Activated CD4-positive, alpha-beta T cell treated with anti-CD3 and anti-CD28 coated beads for 36 hours (primary cell): ENCODE data around the gene ZNF260. TPM values are rescaled to one million over a fixed set of nuclear protein-coding genes. Genes with fewer than 3 reads are reported as not detected.

Source experiments
- ATAC-seq: fragments of 200-7000 bp; cut with Tn5 transposase; one replicate; pipeline ENCODE4 v1.10.0; 2021; ENCODE audit warnings: mild to moderate bottlenecking, moderate library complexity
- CTCF ChIA-PET: fragments of 350-600 bp; sonication (Branson Sonifier 250); formaldehyde crosslinking; loops from one replicate; lab custom pipeline; 2021; ENCODE audit warnings: antibody characterized with exemption; lab: Charles Lee
- POLR2A ChIA-PET: fragments of 350-600 bp; sonication (Branson Sonifier 250); formaldehyde crosslinking; loops from one replicate; lab custom pipeline; 2021; ENCODE audit warnings: antibody characterized with exemption, inconsistent platforms; lab: Charles Lee
- DNase-seq: peaks from one replicate; pipeline ENCODE4 v3.0.0-alpha.2; 2020
- H3K27ac Mint-ChIP-seq: one replicate; pipeline ENCODE4 v1.8.0; 2021; ENCODE audit warnings: mixed read lengths
- H3K27me3 Mint-ChIP-seq: one replicate; pipeline ENCODE4 v1.8.0; 2021; ENCODE audit warnings: mixed read lengths
- H3K36me3 Mint-ChIP-seq: one replicate; pipeline ENCODE4 v1.8.0; 2021; ENCODE audit warnings: low read depth, mixed read lengths
- H3K4me1 Mint-ChIP-seq: one replicate; pipeline ENCODE4 v1.8.0; 2021; ENCODE audit warnings: mixed read lengths
- H3K4me3 Mint-ChIP-seq: one replicate; pipeline ENCODE4 v1.8.0; 2021; ENCODE audit warnings: mild to moderate bottlenecking, moderate library complexity, mixed read lengths
- H3K9me3 Mint-ChIP-seq: one replicate; pipeline ENCODE4 v1.8.0; 2021; ENCODE audit warnings: low read depth, mixed read lengths
- intact Hi-C, 2 experiments: fragments of 100-400 bp; cut with DNase I in 1 of 2; cut with micrococcal nuclease in 1 of 2; formaldehyde crosslinking; loops; one replicate each; pipeline versions ENCODE4 v1.14.2 to v1.15.1; 2022 to 2024; cut with DNase I, micrococcal nuclease
- total RNA-seq, 2 experiments: library from RNA; stranded (reverse); gene quantifications; one replicate each; pipeline ENCODE4 v1.2.3, GENCODE V29; 2021

ZNF260 gene
- total RNA-seq, 2 experiments from 2014 or later, result 5.7 to 8.2 TPM

- DNase-seq (peak; percentile 83), ATAC-seq (peak; percentile 47)
Observed at GRCh38 chr19:36489920-36490415, 38.1 kb downstream of the ZNF260 start.

GRCh38 chr19:36489118-36489919 lies 38.8 kb downstream of the ZNF260 start, which contains the start of gene ZNF566:
Gene ZNF566, minus strand, starts transcription at chr19:36489561. Its CDS starts 13,004 bp downstream, at chr19:36476557.
- intact Hi-C loops, result loop anchor here (1.0 to 10.0 kb wide), 22 partner anchors 39 to 1290 kb away; partner anchors contain the start of genes ZFP14 (in 2 of the 2), ZFP82 (in 2 of the 2), ZNF260 (in 2 of the 2) and ZNF565 (in 2 of the 2)
- H3K36me3 Mint-ChIP-seq, result peaks cover 24% of the 10 kb centered on the region
- H3K27me3 Mint-ChIP-seq, result no peaks in the 10 kb centered on the region
- ChIA-PET CTCF (interaction anchor here (1.0 to 1.3 kb wide), 2 partner anchors 17 to 275 kb away, joined by 3 to 4 read pairs; partner anchors contain the start of gene ZNF565), POLR2A (interaction anchor here (0.5 to 2.0 kb wide), 9 partner anchors 24 to 462 kb away, joined by 3 to 17 read pairs (median 4); partner anchors contain the start of genes ZNF146, ZNF260, ZNF345 and ZNF382)
- H3K4me1 Mint-ChIP-seq, result peaks cover 24% of the 10 kb centered on the region
- DNase-seq (peak; percentile 97), ATAC-seq (peak; percentile 93)
- H3K4me3 Mint-ChIP-seq, result peak within 1 kb of the TSS; percentile 86
- peak within 1 kb of the TSS; percentile 98 for H3K27ac Mint-ChIP-seq
- peaks cover 18% of the 10 kb centered on the region for H3K9me3 Mint-ChIP-seq

More at GRCh38 chr19:36489920-36490415, 38.1 kb downstream of the ZNF260 start:
- POLR2A ChIA-PET, result interaction anchor here (0.6 to 2.0 kb wide), 7 partner anchors 31 to 462 kb away, joined by 3 to 17 read pairs (median 5); partner anchors contain the start of genes ZNF146, ZNF260, ZNF345 and ZNF382
- intact Hi-C loops, result loop anchor here (1.0 to 10.0 kb wide), 22 partner anchors 38 to 1289 kb away; partner anchors contain the start of genes ZFP14 (in 2 of the 2), ZFP82 (in 2 of the 2), ZNF260 (in 2 of the 2) and ZNF565 (in 2 of the 2)
- peak overlapping the region; percentile 98 for H3K27ac Mint-ChIP-seq
- peaks cover 24% of the 10 kb centered on the region for H3K4me1 Mint-ChIP-seq
- peak overlapping the region; percentile 86 for H3K4me3 Mint-ChIP-seq
- CTCF ChIA-PET, result interaction anchor here (1.0 to 1.3 kb wide), 2 partner anchors 17 to 276 kb away, joined by 3 to 4 read pairs; partner anchors contain the start of gene ZNF565
- H3K36me3 Mint-ChIP-seq, result peaks cover 20% of the 10 kb centered on the region
- peaks cover 20% of the 10 kb centered on the region for H3K9me3 Mint-ChIP-seq
- no peaks in the 10 kb centered on the region for H3K27me3 Mint-ChIP-seq

GRCh38 chr19:36488846-36489117 lies 39.3 kb downstream of the ZNF260 start:
- H3K27ac Mint-ChIP-seq, result peak overlapping the region; percentile 98
- DNase-seq (peak; percentile 74), ATAC-seq (peak; percentile 42)
- H3K27me3 Mint-ChIP-seq, result no peaks in the 10 kb centered on the region
- CTCF ChIA-PET, result interaction anchor here (1.0 to 1.3 kb wide), 2 partner anchors 16 to 274 kb away, joined by 3 to 4 read pairs; partner anchors contain the start of gene ZNF565
- intact Hi-C loops, result loop anchor here (1.0 to 10.0 kb wide), 22 partner anchors 40 to 1291 kb away; partner anchors contain the start of genes ZFP14 (in 2 of the 2), ZFP82 (in 2 of the 2), ZNF260 (in 2 of the 2) and ZNF565 (in 2 of the 2)
- H3K4me1 Mint-ChIP-seq, result peaks cover 24% of the 10 kb centered on the region
- POLR2A ChIA-PET, result interaction anchor here (0.5 to 2.0 kb wide), 8 partner anchors 24 to 362 kb away, joined by 3 to 17 read pairs (median 4); partner anchors contain the start of genes ZNF146, ZNF260, ZNF345 and ZNF382
- peaks cover 18% of the 10 kb centered on the region for H3K9me3 Mint-ChIP-seq
- H3K36me3 Mint-ChIP-seq, result peaks cover 29% of the 10 kb centered on the region
- H3K4me3 Mint-ChIP-seq, result peak overlapping the region; percentile 86

- H3K27me3 Mint-ChIP-seq, result no peaks in the 10 kb centered on the region
- POLR2A ChIA-PET, result interaction anchor here (0.5 to 2.0 kb wide), 5 partner anchors 23 to 362 kb away, joined by 3 to 17 read pairs (median 5); partner anchors contain the start of genes ZNF146, ZNF260, ZNF345 and ZNF382
- peaks cover 20% of the 10 kb centered on the region for H3K9me3 Mint-ChIP-seq
- CTCF ChIA-PET, result interaction anchor here (0.6 kb wide), 1 partner anchor 420 kb away, joined by 5 read pairs; no protein-coding TSS in a partner anchor
- ATAC-seq (no peak), DNase-seq (peak; percentile 14)
- peaks cover 34% of the 10 kb centered on the region for H3K36me3 Mint-ChIP-seq
- H3K27ac Mint-ChIP-seq, result peak overlapping the region; percentile 98
- H3K4me3 Mint-ChIP-seq, result peak overlapping the region; percentile 86
- intact Hi-C loops, result loop anchor here (2.0 to 10.0 kb wide), 6 partner anchors 111 to 883 kb away; partner anchors contain the start of genes ZFP14 (in 1 of the 2) and ZNF527 (in 1 of the 2)
- H3K4me1 Mint-ChIP-seq, result peaks cover 24% of the 10 kb centered on the region
Observed at GRCh38 chr19:36488118-36488845, 39.8 kb downstream of the ZNF260 start.

- intact Hi-C loops, result loop anchor here in 1 of 2 experiments (10.0 kb wide), 1 partner anchor 359 kb away; no protein-coding TSS in a partner anchor
- Mint-ChIP-seq H3K27ac (no peak overlapping the region), H3K9me3 (peaks cover 25% of the 10 kb centered on the region), H3K27me3 (no peaks in the 10 kb centered on the region), H3K4me1 (peaks cover 15% of the 10 kb centered on the region), H3K4me3 (no peak overlapping the region), H3K36me3 (peaks cover 58% of the 10 kb centered on the region)
- DNase-seq, result no peak
- ChIA-PET CTCF (interaction anchor here (1.3 kb wide), 1 partner anchor 9 kb away, joined by 4 read pairs; no protein-coding TSS in a partner anchor), POLR2A (no interaction called here)
- ATAC-seq, result no peak
Observed at GRCh38 chr19:36483653-36484052, 44.4 kb downstream of the ZNF260 start.

- H3K9me3 Mint-ChIP-seq, result peaks cover 26% of the 10 kb centered on the region
- CTCF ChIA-PET, result interaction anchor here (0.7 to 1.1 kb wide), 2 partner anchors 9 to 11 kb away, joined by 3 read pairs; no protein-coding TSS in a partner anchor
- DNase-seq (no peak), ATAC-seq (no peak)
- intact Hi-C loops, result loop anchor here in 1 of 2 experiments (10.0 kb wide), 1 partner anchor 358 kb away; no protein-coding TSS in a partner anchor
- peaks cover 7% of the 10 kb centered on the region for H3K4me1 Mint-ChIP-seq
- H3K36me3 Mint-ChIP-seq, result peaks cover 62% of the 10 kb centered on the region
- H3K4me3 Mint-ChIP-seq, result no peak overlapping the region
- POLR2A ChIA-PET, result interaction anchor here (0.8 kb wide), 1 partner anchor 64 kb away, joined by 3 read pairs; no protein-coding TSS in a partner anchor
- H3K27ac Mint-ChIP-seq, result no peak overlapping the region
- no peaks in the 10 kb centered on the region for H3K27me3 Mint-ChIP-seq
Observed at GRCh38 chr19:36482876-36483275, 45.2 kb downstream of the ZNF260 start.

Other genes with a start within 250 kb of the ZNF260 start
- gene ZFP14, start 149.1 kb downstream of the ZNF260 start, total RNA-seq, result 1 to 10 TPM; 1.4 to 1.8 TPM
- 1 to 10 TPM; 8.4 to 8.8 TPM for gene ZFP82, start 109.6 kb downstream of the ZNF260 start, total RNA-seq
- 1 to 10 TPM; 4.7 to 5.9 TPM for gene ZNF566, start 38.7 kb downstream of the ZNF260 start, total RNA-seq
- gene ZNF529, start 45.0 kb upstream of the ZNF260 start, total RNA-seq, result 10 to 100 TPM; 12.5 to 19.2 TPM
- 10 to 100 TPM; 14.9 to 20.0 TPM for gene ZNF382, start 77.0 kb upstream of the ZNF260 start, total RNA-seq
- 1 to 10 TPM; 5.7 to 6.5 TPM for gene ZNF461, start 138.6 kb upstream of the ZNF260 start, total RNA-seq
- gene ZNF567, start 159.3 kb upstream of the ZNF260 start, total RNA-seq, result 1 to 10 TPM; 7.4 to 8.6 TPM
- gene ZNF850, start 244.5 kb upstream of the ZNF260 start, total RNA-seq, result 10 to 100 TPM in 1 of 2 experiments, 1 to 10 TPM in 1; 7.0 to 10.7 TPM